Suppressor macrophage treated with lipopolysaccharide for 1 hour (primary cell): ENCODE data around the gene CREM.

ENCODE experiments used
- DNase-seq, 3 donors: peaks; one replicate each; pipeline ENCODE4 v3.0.0-alpha.2; 2020 to 2022

The CREM gene

GRCh38 chr10:35223016-35223415 lies 96.4 kb downstream of the CREM start:
- DNase-seq = no peak

DNA sequence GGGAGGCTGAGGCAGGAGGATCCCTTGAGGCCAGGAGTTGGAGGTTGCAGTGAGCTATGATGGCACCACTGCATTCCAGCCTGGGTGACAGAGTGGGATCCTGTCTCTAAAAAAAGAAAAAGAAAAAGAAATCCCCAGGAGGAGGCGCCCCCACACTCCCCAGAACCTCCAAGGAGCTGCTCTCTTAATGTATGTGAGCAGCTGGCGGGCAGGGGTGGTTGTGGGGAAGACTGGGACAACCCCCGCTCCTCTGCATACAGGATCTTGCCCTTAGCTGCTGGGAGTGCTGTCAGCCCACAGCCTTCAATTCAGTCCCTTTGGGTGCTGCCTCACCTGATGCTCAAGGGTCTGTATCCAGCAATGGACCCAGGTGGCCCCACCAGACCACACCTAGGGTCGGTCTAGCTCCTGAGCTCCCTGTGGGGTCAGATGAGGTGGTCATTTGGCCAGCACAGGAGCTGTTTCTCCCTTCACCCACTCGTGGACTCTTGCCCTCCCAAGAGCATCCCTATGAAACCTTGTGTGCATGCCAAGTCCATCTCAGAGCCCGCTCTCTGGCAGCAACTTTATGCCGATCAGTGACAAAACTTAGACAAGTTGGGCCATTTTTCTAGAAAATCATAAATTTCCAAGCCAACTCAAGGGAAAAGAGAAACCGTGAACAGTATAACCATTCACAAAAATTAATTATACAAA lies 97.5 kb downstream of the CREM start:
- no peak for DNase-seq

GRCh38 chr10:35225204-35225603 lies 98.6 kb downstream of the CREM start:
- no peak for DNase-seq

- DNase-seq = no peak
Measured at GRCh38 chr10:35226507-35226906, 99.9 kb downstream of the CREM start.

DNA sequence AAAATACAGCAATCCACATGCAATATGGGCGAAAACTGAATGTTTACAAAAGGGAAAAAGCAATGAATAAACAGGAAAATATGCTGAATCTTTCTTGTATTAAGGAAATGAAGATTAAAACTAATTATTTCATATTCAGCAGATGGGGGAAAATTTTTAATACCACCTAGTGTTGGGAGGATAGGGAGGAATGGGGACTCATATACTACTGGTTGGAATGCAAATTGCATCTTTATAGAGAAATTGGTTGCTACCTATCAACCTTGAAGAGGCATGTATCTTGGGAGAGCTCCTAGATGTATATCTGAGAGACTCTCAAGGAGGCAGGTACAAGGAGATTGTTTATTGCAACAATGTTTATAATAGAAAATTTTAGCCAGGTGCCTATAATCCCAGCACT lies 101.4 kb downstream of the CREM start:
- no peak for DNase-seq

DNA sequence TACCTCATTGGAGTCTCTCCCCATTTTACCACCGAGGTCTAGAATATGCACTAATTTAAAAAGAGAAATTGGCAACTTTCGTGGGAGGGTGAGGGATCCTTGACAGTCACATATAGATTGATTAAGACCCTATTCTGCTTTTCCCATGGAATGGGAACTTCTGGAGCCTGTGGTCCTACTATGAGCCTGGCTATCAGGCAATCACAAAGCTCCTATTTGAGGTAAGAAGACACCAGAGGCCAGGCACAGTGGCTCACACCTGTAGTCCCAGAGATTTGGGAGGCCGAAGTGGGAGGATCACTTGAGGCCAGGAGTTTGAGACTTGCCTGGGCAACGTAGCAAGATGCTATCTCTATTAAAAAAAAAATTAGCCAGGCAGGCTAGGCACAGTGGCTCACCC lies 105.0 kb downstream of the CREM start:
- no peak for DNase-seq

DNA sequence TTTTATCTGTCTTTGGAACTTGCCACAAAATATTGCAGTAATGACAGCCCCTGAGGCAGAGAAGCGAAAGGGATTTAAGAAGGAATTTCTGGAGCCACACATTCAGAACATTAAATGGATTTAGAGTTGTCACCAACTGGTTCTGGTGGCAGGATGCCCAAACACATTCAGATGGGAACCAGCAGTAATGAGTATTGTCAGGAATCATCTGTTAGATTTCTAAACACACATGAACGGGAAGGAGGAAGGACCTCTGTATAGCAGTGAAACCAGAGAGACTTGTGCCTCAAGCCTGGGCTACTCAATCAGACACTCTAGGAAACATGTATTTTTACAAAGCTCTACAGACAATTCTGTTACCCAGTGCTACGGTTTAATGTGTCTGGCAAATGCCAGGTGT lies 105.9 kb downstream of the CREM start:
- no peak for DNase-seq

DNA sequence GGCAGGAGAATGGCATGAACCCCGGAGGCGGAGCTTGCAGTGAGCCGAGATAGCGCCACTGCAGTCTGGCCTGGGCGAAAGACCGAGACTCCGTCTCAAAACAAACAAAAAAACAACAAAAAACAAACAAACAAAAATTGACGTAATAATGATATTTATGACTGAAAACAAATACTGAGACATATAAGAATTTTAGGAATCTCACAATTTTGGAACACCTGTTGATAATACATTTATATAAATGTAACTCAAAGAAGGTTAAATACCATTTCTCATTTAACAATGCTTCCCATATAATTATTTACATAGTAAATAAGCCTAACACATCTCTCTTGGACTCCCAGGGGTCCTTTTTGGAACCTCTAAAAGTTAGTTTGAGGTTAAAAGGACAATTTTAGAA lies 107.4 kb downstream of the CREM start:
- no peak for DNase-seq

DNA sequence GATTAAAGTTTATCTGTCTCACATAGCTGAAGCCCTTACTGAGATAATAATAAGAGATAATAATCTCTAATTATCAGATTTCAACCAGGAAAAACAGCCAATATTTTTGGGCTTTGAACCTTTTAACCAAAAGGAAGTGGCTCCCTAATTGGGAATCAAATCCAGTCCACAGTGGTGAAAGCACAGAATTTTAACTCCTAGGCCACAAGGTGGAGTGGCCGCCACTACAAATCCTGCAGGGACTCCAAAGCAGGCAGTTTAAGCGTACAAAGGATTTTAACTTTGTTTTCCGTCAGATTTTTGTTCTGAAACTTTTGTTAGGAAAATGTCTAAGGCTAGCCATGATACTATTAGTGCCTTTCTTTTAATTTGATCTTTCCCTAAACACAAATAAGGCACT lies 110.1 kb downstream of the CREM start:
- no peak for DNase-seq

DNA sequence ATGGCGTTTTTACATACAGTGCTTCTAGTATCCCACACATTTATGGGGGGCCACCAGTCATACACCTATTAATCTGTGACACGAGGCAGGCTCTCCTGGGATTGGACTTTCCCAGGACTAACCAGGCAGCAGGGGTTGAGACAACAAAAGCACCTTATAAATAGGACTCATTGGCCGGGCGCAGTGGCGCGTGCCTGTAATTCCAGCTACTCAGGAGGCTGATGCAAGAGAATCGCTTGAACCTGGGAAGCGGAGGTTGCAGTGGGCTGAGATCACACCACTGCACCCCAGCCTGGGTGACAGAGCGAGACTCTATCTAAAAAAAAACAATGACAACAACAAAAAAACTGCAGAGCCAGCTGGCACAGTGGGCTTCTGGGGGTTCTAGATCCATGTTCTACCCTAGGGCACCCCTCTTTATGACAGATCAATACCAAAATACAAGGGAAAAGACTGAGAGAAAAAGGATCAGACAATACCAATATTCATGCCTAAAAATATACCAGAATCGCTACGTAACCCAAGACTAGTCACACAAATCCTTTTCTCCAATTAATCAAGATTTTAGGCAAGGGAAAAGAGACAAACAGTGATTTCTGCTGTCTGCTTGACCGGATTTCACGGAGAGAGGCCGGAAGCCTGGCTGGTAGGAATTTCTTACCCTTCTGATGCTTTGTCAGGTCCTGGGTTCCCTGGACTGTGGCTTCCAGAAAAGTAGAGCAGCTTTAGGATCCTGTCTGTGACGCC lies 111.3 kb downstream of the CREM start:
- DNase-seq = no peak

DNA sequence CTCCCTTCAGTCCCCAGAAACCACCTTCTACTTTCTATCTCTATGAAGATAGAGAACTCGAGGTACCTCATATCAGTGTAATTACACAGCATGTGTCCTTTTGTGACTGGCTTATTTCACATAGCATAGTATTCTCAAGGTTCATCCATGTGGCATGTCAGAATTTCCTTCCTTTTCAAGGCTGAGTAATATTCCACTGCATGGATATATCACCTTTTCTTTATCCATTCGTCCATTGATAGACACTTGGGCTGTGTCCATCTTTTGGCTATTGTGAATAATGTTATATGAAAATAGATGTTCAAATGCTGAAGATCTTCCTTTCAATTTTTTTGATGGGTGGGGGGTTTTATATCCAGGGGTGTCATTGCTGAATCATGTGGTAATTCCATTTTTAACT lies 117.9 kb downstream of the CREM start:
- DNase-seq = no peak

GRCh38 chr10:35246770-35247343 lies 120.2 kb downstream of the CREM start:
- DNase-seq = no peak

DNA sequence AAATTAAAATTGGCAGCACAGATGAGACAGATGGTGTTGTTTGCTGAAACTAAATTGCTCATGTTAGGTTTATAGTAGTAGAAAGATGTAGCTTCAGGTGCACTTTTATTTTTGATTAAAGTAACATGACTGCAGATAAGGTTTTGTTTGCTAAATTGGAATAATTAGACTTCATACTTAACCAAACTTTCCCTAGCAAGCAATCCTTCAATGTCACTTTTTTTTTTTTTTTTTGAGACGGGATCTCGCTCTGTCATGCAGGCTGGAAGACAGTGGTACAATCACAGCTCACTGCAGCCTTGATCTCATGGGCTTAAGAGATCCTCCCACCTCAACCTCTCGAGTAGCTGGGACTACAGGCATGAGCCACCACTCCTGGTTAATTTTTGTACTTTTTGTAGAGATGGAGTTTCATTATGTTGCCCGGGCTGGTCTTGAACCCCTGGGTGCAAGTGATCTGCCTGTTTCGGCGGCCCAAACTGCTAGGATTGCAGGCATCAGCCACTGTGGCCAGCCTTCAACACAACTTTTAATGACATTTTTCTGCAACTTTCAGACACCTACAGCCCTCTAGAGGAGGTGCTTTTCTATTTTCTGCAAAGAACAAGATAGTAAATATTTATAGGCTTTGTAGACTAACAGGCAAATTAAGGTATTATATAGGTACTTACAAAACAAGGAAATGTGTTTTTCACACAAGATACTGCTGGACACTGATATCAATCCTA lies 124.9 kb downstream of the CREM start:
- no peak for DNase-seq

DNA sequence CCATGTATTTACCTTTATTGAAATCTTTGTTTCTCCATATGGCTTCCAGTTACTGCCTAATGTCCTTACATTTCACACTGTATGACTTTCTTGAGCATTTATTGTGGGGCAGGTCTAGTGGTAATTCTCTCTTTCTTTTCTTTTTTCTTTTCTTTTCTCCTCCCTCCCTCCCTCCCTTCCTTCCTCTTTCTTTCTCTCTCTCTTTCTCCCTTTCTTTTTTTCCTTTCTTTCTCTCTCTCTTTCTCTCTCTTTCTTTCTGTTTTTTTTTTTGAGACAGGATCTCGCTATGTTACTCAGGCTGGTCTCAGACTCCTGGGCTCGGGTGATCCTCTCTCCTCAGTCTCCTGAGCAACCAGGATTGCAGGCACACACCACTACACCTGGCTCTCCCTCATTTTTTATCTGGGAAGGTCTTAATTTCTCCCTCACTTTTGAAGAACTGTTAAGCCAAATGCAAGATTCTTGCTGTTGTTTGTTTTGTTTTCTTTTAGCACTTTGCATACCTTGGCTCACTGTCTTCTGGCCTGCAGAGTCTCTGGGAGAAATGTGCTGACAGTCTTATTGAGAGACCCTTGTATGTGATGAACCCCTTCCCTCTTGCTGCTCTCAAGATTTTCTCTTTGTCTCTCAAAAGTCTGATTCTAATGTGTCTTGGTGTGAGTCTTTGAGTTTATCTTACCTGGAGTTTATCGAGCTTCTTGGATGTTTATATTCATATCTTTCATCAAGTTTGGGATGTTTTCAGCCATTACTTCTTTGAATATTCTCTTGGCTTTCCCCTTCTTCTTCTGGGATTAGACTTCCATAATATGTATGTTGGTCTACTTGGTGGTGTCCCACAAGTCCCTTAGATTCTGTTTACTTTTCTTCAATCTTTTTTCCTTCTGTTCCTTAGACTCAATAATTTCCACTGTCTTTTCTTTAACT lies 130.7 kb downstream of the CREM start:
- no peak for DNase-seq

DNA sequence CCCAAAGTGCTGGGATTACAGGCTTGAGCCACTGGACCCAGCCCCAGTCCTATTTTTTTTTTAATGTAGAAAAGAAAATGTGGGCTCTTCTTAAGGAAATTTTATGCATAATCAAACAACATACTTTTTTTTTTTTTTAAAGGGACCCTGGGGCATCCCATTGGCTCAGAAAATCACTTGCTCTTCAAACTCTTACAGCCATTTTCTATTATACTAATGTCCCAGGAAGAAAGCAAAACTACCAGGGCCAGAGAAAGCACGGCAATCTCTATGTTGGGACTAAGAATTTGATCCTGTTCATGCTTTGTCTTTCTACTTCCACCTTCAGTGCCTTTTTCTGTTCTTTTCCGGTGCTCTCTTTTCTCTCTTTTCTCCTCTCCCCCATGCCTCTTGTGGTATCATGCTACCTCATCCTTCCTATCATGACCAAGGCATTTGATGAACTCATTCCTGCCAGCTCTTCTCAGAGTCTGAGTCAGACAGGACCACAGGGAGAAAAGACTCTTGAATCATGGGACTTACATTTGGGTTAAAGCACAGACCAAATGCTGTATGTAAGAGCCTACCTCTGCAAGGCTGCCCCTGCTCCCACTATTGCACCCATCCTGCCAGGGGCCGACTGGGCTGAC lies 133.2 kb downstream of the CREM start:
- DNase-seq = peak; percentile 41 to 61 (median 42)

GRCh38 chr10:35262436-35262835 lies 135.8 kb downstream of the CREM start:
- no peak for DNase-seq
